Measurements from ENCODE around the gene SOX18.

The SOX18 gene

DNA sequence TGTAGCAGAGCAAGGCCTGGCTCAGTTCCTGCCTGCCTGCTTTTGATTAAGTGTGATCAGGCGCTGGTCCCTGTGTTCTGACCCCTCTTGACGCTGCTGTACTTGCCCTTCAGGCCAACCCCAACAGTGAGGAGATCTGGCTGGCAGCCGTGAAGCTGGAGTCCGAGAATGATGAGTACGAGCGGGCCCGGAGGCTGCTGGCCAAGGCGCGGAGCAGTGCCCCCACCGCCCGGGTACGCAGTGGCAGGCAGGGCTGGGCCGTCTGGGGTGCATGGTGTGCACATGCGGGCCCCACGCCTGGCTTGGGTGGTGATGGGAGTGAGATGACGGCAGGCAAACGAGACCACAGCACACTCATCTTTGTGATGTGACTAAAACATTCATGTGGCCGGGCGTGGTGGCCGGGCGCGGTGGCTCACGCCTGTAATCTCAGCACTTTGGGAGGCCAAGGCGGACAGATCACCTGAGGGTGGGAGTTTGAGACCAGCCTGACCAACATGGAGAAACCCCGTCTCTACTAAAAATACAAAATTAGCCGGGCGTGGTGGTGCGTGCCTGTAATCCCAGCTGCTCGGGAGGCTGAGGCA is 23.5 kb downstream of the SOX18 start:
- no peak overlapping the region for H3K4me3 ChIP-seq (replicated peaks in 1 of 2; ENCODE audit: low read depth in 2 of 2, low read length in 2 of 2)
- TF ChIP-seq, protein P1, sequence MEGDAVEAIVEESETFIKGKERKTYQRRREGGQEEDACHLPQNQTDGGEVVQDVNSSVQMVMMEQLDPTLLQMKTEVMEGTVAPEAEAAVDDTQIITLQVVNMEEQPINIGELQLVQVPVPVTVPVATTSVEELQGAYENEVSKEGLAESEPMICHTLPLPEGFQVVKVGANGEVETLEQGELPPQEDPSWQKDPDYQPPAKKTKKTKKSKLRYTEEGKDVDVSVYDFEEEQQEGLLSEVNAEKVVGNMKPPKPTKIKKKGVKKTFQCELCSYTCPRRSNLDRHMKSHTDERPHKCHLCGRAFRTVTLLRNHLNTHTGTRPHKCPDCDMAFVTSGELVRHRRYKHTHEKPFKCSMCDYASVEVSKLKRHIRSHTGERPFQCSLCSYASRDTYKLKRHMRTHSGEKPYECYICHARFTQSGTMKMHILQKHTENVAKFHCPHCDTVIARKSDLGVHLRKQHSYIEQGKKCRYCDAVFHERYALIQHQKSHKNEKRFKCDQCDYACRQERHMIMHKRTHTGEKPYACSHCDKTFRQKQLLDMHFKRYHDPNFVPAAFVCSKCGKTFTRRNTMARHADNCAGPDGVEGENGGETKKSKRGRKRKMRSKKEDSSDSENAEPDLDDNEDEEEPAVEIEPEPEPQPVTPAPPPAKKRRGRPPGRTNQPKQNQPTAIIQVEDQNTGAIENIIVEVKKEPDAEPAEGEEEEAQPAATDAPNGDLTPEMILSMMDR (IDR thresholded peaks at IDR 0.05; ENCODE audit: low read depth, low read length) = no peak
- no peak for DNase-seq (ENCODE audit: low read depth in 2 of 2)

DNA sequence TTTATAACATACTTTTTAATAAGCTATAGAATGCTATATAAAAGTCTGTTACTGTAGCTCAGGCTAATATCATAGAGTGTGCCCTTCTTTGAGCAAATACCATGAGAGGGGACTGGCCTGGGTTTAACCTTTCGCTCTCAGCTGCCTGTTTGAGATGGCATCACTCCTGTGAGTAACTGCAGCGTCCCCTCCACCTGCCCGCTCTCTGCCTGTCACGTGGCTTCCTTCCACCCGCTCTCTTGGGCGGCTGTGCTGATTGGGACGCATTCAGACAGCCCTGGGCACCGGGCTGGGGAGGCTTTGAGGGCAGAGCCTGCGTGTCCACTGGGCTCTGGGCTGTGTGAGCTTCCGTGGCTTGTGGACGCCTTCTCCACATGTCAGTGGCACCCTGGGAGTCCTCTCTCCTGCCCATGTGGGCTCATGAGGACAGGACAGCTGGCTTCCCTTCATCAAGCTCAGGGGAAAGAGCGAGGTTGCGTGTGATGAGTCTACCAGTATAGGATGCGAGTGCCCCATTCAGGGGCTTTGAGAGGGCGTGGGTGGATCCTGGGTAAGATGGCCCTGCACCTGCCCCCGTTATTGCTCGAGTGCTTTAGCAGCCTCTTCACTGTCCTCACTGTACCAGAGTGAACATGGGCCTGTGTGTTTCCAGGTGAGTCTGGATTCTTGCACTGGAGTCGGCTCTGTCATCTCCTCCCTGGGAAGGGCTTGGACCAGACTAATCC is 24.2 kb downstream of the SOX18 start:
- DNase-seq (ENCODE audit: low read depth in 2 of 2) = no peak
- TF ChIP-seq, protein P1 (IDR thresholded peaks at IDR 0.05; ENCODE audit: low read depth, low read length) = no peak
- no peak overlapping the region for H3K4me3 ChIP-seq (replicated peaks in 1 of 2; ENCODE audit: low read depth in 2 of 2, low read length in 2 of 2)

DNA sequence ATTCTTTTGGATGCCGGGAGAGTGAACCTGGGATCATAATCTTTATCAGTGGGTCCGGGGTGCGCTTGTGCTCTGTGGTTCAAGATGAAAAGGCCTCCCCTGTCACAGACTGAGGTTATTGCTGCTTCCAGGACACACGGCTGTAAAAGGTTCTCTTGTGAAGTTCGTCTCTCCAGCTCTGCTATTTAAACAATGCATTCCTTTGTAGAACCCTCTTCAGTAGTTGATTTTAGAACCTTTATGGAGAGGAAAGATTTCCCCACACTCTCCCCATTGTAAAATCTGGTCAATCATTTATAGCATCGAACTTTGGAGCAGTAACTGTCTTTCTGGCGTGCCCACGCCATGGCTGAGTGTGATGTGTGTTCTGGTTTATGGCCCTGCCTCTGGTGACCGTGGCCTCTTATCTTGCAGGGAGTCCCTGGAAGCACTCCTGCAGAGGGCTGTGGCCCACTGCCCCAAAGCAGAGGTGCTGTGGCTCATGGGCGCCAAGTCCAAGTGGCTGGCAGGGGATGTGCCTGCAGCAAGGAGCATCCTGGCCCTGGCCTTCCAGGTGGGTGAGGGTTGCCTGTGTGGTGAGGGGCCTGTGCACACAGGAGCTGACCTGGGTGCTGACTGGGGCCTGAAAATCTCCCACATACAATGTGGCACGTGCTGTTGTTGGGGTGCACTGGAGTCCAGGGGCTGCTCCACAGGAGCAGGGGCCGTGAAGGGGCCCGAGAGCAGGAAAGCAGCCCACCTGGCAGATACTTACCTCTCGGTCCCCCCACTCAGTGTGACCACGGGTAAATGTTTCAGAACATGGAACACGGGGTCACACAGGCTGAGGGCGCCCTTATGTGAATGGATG is 25.1 kb downstream of the SOX18 start:
- DNase-seq (ENCODE audit: low read depth in 2 of 2) = no peak
- H3K4me3 ChIP-seq (replicated peaks in 1 of 2; ENCODE audit: low read depth in 2 of 2, low read length in 2 of 2) = no peak overlapping the region
- TF ChIP-seq, protein P1 (IDR thresholded peaks at IDR 0.05; ENCODE audit: low read depth, low read length) = no peak

DNA sequence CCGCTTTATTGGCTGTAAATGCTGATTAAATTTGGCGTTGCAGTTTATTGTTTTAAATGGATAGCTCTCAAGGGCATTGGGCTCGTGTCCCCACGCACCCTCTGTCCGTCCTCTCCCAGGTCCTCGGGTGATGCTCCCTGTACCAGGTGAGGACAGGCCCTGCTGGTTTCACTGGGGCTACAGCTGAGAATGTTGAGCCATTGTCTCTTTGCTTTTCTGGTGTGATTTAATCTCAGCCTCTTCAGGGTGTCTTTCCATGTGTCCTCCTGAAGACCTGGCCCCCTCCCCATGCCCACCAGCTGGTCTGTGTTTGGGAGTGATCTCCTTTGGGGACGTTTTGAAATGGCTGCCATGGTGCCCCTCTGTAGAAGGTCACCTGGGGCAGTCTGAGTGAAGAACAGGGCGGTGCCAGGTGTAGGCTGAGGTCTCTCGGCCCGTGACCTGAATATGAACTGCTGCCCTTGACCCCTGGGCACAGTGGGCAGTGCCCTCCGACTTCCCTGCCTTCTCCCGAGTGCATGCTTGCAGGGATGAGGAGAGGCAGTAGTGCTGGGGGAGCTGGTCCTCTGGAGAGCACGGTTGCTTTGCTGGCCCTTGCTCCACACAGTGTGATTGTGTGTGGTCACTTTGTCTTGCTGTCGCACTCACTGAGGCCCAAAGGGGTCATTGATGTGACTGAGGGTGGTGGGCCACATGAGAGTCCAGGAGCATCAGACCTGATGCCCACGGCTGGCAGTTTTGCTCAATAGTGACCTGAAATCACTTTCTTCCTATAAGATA is 25.9 kb downstream of the SOX18 start:
- no peak for DNase-seq (ENCODE audit: low read depth in 2 of 2)
- no peak overlapping the region for H3K4me3 ChIP-seq (replicated peaks in 1 of 2; ENCODE audit: low read depth in 2 of 2, low read length in 2 of 2)
- TF ChIP-seq, protein P1 (IDR thresholded peaks at IDR 0.05; ENCODE audit: low read depth, low read length) = no peak

DNA sequence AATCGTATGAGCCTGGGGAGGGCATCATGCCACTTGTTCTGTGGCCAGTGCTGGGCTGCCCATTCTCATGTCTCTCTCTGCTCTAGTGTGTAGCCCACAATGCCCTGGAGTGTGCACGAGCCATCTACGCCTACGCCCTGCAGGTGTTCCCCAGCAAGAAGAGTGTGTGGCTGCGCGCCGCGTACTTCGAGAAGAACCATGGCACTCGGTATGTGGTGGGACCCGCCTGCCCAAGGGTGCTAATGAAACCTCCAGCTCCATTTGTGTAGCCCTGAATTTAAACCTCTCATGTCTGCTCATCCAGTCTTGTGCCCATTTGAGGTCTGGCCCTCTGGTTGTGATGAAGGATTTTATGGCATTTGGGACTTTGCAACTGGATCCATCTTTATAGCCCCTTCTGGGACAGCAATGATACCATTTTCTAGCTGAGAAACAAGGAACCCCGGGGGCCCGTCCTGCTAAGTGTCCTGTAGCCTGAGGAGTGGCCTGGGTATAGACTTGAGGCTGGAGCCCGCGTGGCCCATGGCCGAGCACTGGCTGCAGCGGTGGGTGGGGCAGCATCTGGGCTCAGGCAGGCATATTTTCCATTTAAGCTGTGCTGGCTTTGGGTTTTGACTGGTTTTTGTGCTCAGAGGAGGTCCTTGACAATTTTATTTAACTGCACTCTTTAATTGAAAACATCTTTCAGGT is 26.6 kb downstream of the SOX18 start:
- no peak for DNase-seq (ENCODE audit: low read depth in 2 of 2)

More for the DNA sequence above, 26.6 kb downstream of the SOX18 start:
- H3K4me3 ChIP-seq (replicated peaks in 1 of 2; ENCODE audit: low read depth in 2 of 2, low read length in 2 of 2) = no peak overlapping the region
- TF ChIP-seq, protein P1 (IDR thresholded peaks at IDR 0.05; ENCODE audit: low read depth, low read length) = no peak

Data from cardiac fibroblast (primary cell).